Liver (tissue), 3 donors: ENCODE results near the gene ANKDD1B.

Source experiments
- CTCF ChIP-seq: fragments of 150-350 bp; IDR thresholded peaks from 2 replicates; pipeline ENCODE4 v1.5.1; 2017; ENCODE audit warnings: improper control_type of control experiment, low read depth, low read length; ENCODE audit not compliant: missing input control
- HNF4G ChIP-seq: IDR thresholded peaks from 2 replicates; pipeline ENCODE4 v1.6.1; 2016; ENCODE audit warnings: antibody characterized with exemption
- RAD21 ChIP-seq, 2 donors: IDR thresholded peaks; 2 replicates each; pipeline ENCODE4 v1.6.1; 2016; ENCODE audit warnings: antibody characterized with exemption in 2 of 2, mild to moderate bottlenecking in 2 of 2
- TAF1 ChIP-seq: conservative IDR thresholded peaks from 2 replicates; pipeline ENCODE4 v1.6.1; 2016; ENCODE audit warnings: antibody characterized with exemption, mild to moderate bottlenecking
- YY1 ChIP-seq: IDR thresholded peaks from 2 replicates; pipeline ENCODE4 v1.6.1; 2016; ENCODE audit warnings: antibody characterized with exemption, mild to moderate bottlenecking
- TF ChIP-seq, protein P1 (sequence below): IDR thresholded peaks from 2 replicates; pipeline ENCODE4 v1.6.1; 2016; ENCODE audit warnings: antibody characterized with exemption
- TF ChIP-seq, protein P2 (sequence below): IDR thresholded peaks from 2 replicates; pipeline ENCODE4 v1.6.1; 2016; ENCODE audit warnings: antibody characterized with exemption, mild to moderate bottlenecking
- donor health status: healthy.
- donor health status: healthy.

DNA sequence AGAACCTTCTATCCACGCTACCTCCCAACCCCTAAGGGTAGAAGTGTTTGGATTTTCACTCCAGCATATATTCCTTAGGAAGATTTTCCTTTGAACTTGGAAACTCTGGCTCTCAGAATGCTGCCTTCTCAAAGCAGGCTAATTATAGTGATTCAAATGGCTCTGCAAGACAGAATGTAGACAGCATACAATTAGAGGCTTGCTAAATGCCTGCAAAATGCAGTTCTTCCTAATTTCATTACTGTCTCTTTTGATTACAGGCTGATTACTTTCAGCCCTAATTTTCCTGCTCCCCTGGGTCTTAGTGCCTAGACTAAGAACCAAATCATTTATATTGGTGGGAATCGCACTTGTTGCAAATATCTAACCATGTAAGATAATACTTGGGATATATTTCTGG lies 50.8 kb downstream of the ANKDD1B start:
- TF ChIP-seq, protein P1, sequence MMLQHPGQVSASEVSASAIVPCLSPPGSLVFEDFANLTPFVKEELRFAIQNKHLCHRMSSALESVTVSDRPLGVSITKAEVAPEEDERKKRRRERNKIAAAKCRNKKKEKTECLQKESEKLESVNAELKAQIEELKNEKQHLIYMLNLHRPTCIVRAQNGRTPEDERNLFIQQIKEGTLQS: no peak
- TF ChIP-seq TAF1 (no peak), CTCF (no peak), YY1 (no peak), RAD21 (IDR thresholded peaks at IDR 0.05) (no peak), HNF4G (no peak)
- TF ChIP-seq, protein P2, sequence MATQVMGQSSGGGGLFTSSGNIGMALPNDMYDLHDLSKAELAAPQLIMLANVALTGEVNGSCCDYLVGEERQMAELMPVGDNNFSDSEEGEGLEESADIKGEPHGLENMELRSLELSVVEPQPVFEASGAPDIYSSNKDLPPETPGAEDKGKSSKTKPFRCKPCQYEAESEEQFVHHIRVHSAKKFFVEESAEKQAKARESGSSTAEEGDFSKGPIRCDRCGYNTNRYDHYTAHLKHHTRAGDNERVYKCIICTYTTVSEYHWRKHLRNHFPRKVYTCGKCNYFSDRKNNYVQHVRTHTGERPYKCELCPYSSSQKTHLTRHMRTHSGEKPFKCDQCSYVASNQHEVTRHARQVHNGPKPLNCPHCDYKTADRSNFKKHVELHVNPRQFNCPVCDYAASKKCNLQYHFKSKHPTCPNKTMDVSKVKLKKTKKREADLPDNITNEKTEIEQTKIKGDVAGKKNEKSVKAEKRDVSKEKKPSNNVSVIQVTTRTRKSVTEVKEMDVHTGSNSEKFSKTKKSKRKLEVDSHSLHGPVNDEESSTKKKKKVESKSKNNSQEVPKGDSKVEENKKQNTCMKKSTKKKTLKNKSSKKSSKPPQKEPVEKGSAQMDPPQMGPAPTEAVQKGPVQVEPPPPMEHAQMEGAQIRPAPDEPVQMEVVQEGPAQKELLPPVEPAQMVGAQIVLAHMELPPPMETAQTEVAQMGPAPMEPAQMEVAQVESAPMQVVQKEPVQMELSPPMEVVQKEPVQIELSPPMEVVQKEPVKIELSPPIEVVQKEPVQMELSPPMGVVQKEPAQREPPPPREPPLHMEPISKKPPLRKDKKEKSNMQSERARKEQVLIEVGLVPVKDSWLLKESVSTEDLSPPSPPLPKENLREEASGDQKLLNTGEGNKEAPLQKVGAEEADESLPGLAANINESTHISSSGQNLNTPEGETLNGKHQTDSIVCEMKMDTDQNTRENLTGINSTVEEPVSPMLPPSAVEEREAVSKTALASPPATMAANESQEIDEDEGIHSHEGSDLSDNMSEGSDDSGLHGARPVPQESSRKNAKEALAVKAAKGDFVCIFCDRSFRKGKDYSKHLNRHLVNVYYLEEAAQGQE: no peak
